K562 (cell line): ENCODE measurements around the gene MYH15. TPM values are rescaled to one million over a fixed set of nuclear protein-coding genes. Genes with fewer than 3 reads are reported as not detected.

Source experiments
- ATAC-seq: fragments of 200-7000 bp; cut with Tn5 transposase; 3 replicates; pipeline ENCODE4 v1.9.1; 2020; ENCODE audit warnings: moderate library complexity
- BruUV-seq: library from RNA; stranded (reverse); fragments of 400-500 nt; replicated peaks from 2 replicates; lab custom pipeline; 2021; lab: Mats Ljungman, UMichigan
- CTCF ChIA-PET: fragments of 300-600 bp; formaldehyde crosslinking; extraction: SDS; loops from one replicate; lab custom pipeline; 2021; ENCODE audit warnings: low intra/inter-chr PET ratio; lab: Yijun Ruan, JAX
- POLR2A ChIA-PET: fragments of 300-600, 350-650 bp; sonication (Branson Sonifier 250); formaldehyde crosslinking; extraction: SDS; loops from one replicate; lab custom pipeline; 2021; ENCODE audit warnings: antibody characterized with exemption, inconsistent platforms; lab: Yijun Ruan, JAX
- DNase-seq, 4 experiments: peaks; one replicate each; pipeline versions ENCODE4 v3.0.0 to v3.0.0-alpha.2; 2011 to 2018; ENCODE audit warnings: low spot score in 3 of 4, mixed read lengths in 3 of 4; ENCODE audit errors: extremely low read depth in 1 of 4
- FAIRE-seq: peaks from 2 replicates; lab custom pipeline; 2011; peaks lifted over from hg19 to GRCh38; lab: Jason Lieb, UNC
- H2AFZ ChIP-seq: 2 replicates; pipeline ENCODE4 v1.6.0; 2011; ENCODE audit warnings: low read depth, low read length, control low read depth, inconsistent platforms
- H3K27ac ChIP-seq: fragments of 200-600 bp; 3 replicates; pipeline ENCODE4 v1.8.0; 2011; ENCODE audit warnings: low read depth, mild to moderate bottlenecking, control low read depth, inconsistent platforms, low read length, moderate library complexity, mixed read lengths; ENCODE audit errors: extremely low read depth
- H3K27me3 ChIP-seq, 2 experiments: fragments of 300-600 bp in 1 of 2; 2 replicates in 1 of 2; 3 replicates in 1 of 2; pipeline versions ENCODE4 v1.6.0 to v1.8.0; 2011; ENCODE audit warnings: inconsistent platforms in 2 of 2, low read length in 2 of 2, mild to moderate bottlenecking in 1 of 2, mixed read lengths in 1 of 2, moderate library complexity in 1 of 2; ENCODE audit not compliant: control insufficient read depth in 2 of 2, insufficient read depth in 2 of 2
- H3K36me3 ChIP-seq: fragments of 300-600 bp; 3 replicates; pipeline ENCODE4 v1.8.0; 2011; ENCODE audit warnings: mild to moderate bottlenecking, low read length, inconsistent platforms; ENCODE audit not compliant: control insufficient read depth, insufficient read depth
- H3K4me1 ChIP-seq, 2 experiments: fragments of 200-600 bp in 1 of 2; replicated peaks in 1 of 2; 2 replicates in 1 of 2; 3 replicates in 1 of 2; pipeline versions ENCODE4 v1.5.1 to v1.8.0; 2011; ENCODE audit warnings: inconsistent platforms in 2 of 2, low read length in 2 of 2, mild to moderate bottlenecking in 1 of 2, mixed read lengths in 1 of 2, moderate library complexity in 1 of 2; ENCODE audit not compliant: control insufficient read depth in 2 of 2, insufficient read depth in 2 of 2
- H3K4me2 ChIP-seq: 2 replicates; pipeline ENCODE4 v1.6.1; 2011; ENCODE audit warnings: low read length, control low read depth, inconsistent platforms, mixed read lengths; ENCODE audit not compliant: insufficient read depth
- H3K4me3 ChIP-seq: fragments of 200-600 bp; sonication (generic), shearing (Covaris generic); 2 replicates; pipeline ENCODE4 v1.5.1; 2016; ENCODE audit warnings: control low read depth, inconsistent platforms
- H3K79me2 ChIP-seq: fragments of 200-600 bp; 3 replicates; pipeline ENCODE4 v1.8.0; 2011; ENCODE audit warnings: low read length, inconsistent platforms; ENCODE audit not compliant: control insufficient read depth, insufficient read depth
- H3K9ac ChIP-seq, 2 experiments: 2 replicates each; pipeline versions ENCODE4 v1.6.0 to v1.6.1; 2011; ENCODE audit warnings: low read depth in 2 of 2, low read length in 2 of 2, control low read depth in 1 of 2, inconsistent platforms in 1 of 2, mild to moderate bottlenecking in 1 of 2, mixed read lengths in 1 of 2; ENCODE audit not compliant: insufficient read depth in 1 of 2
- H3K9me1 ChIP-seq: one replicate; pipeline ENCODE4 v1.6.0; 2011; ENCODE audit warnings: inconsistent platforms, mild to moderate bottlenecking, low read length, moderate library complexity; ENCODE audit not compliant: control insufficient read depth, insufficient read depth
- H3K9me3 ChIP-seq: replicated peaks from 2 replicates; pipeline ENCODE4 v1.5.1; 2011; ENCODE audit warnings: low read depth, low read length, inconsistent platforms; ENCODE audit not compliant: control insufficient read depth, insufficient read depth
- H4K20me1 ChIP-seq: replicated peaks from 2 replicates; pipeline ENCODE4 v1.6.1; 2011; ENCODE audit warnings: low read length, inconsistent platforms, mixed read lengths; ENCODE audit not compliant: control insufficient read depth, insufficient read depth
- ATF1 ChIP-seq, 2 experiments: fragments of 450-650 bp in 1 of 2; IDR thresholded peaks; 2 replicates each; pipeline ENCODE4 v1.6.1; 2016; ENCODE audit warnings: missing compliant biosample characterization in 1 of 2, missing genetic modification characterization in 1 of 2
- BRD4 ChIP-seq: fragments of 200-600 bp; sonication (generic); IDR thresholded peaks from 2 replicates; pipeline ENCODE4 v1.6.1; 2017; ENCODE audit warnings: inconsistent platforms
- C11orf30 ChIP-seq: fragments of 450-650 bp; IDR thresholded peaks from 2 replicates; pipeline ENCODE4 v1.6.1; 2016; ENCODE audit warnings: low read depth, mild to moderate bottlenecking
- CCAR2 ChIP-seq: fragments of 200-400 bp; formaldehyde crosslinking; IDR thresholded peaks from 2 replicates; pipeline ENCODE4 v1.6.1; 2017; ENCODE audit warnings: mild to moderate bottlenecking, low read depth, low read length
- CREM ChIP-seq: IDR thresholded peaks from 2 replicates; pipeline ENCODE4 v1.6.1; 2014; ENCODE audit warnings: antibody characterized with exemption, low read depth
- ERF ChIP-seq: fragments of 450-650 bp; formaldehyde crosslinking; IDR thresholded peaks from 2 replicates; pipeline ENCODE4 v1.4.0; 2020; ENCODE audit warnings: mild to moderate bottlenecking, mixed read lengths
- LARP7 ChIP-seq: fragments of 450-650 bp; IDR thresholded peaks from 2 replicates; pipeline ENCODE4 v1.6.1; 2016
- MAFK ChIP-seq: IDR thresholded peaks from 2 replicates; pipeline ENCODE4 v1.6.1; 2011; ENCODE audit warnings: low read length, improper control_type of control experiment
- MEIS2 ChIP-seq: fragments of 450-650 bp; IDR thresholded peaks from 2 replicates; pipeline ENCODE4 v1.6.1; 2014; ENCODE audit warnings: mild to moderate bottlenecking; ENCODE audit not compliant: partially characterized antibody
- NFE2 ChIP-seq: IDR thresholded peaks from 2 replicates; pipeline ENCODE4 v1.6.1; 2014; ENCODE audit warnings: antibody characterized with exemption, low read depth
- NRF1 ChIP-seq, 2 experiments: fragments of 450-650 bp; IDR thresholded peaks in 1 of 2; conservative IDR thresholded peaks in 1 of 2; 2 replicates each; pipeline ENCODE4 v1.6.1; 2014; ENCODE audit warnings: mild to moderate bottlenecking in 2 of 2
- POLR3A ChIP-seq: IDR thresholded peaks from 2 replicates; pipeline ENCODE4 v1.6.1; 2011; ENCODE audit warnings: borderline replicate concordance, mild to moderate bottlenecking, moderate library complexity; ENCODE audit not compliant: insufficient read length, insufficient read depth; ENCODE audit errors: extremely low read depth
- SIN3A ChIP-seq, 2 experiments: fragments of 150-350 bp in 1 of 2; IDR thresholded peaks; 2 replicates each; pipeline ENCODE4 v1.6.1; 2011 to 2016; ENCODE audit warnings: borderline replicate concordance in 2 of 2, low read depth in 2 of 2, low read length in 2 of 2, mild to moderate bottlenecking in 2 of 2, moderate library complexity in 2 of 2; ENCODE audit not compliant: control insufficient read depth in 1 of 2
- WHSC1 ChIP-seq: IDR thresholded peaks from one replicate; pipeline ENCODE4 v1.6.1; 2012; ENCODE audit warnings: low read length, control low read depth, inconsistent platforms
- ZNF586 ChIP-seq: fragments of 450-650 bp; formaldehyde crosslinking; conservative IDR thresholded peaks from 2 replicates; pipeline ENCODE4 v1.4.0; 2020; ENCODE audit warnings: mild to moderate bottlenecking, moderate library complexity
- WGBS: fragments of 100-300 bp; shearing (Covaris generic); methylation state at CpG from one replicate; pipeline ENCODE4 v1.1.6; 2016; ENCODE audit warnings: low coverage, mixed read lengths; ENCODE audit not compliant: insufficient coverage; ENCODE audit errors: missing lambda C conversion rate; 5-methylcytosine and 5-hydroxymethylcytosine counted together
- in situ Hi-C: fragments of 300-500 bp; cut with MboI; formaldehyde crosslinking; loops from 4 replicates; pipeline ENCODE4 v1.15.0; 2018; ENCODE audit warnings: inconsistent platforms, mixed read lengths
- intact Hi-C: fragments of 100-400 bp; cut with micrococcal nuclease; formaldehyde crosslinking; loops from 2 replicates; pipeline ENCODE4 v1.14.2; 2022
- polyA plus RNA-seq, 8 experiments: library from polyadenylated mRNA; depleted of rRNA in 4 of 8; stranded (reverse) in 5 of 8; unstranded in 3 of 8; fragments of >200 nt; fragmentation: Nextera tagmentation in 2 of 8; fragmentation: Illumina TruSeq in 1 of 8; extraction: Ambion mirVana in 2 of 8; extraction: Trizol in 1 of 8; gene quantifications; 2 replicates each; pipeline versions ENCODE4 v1.2.1 to v1.2.3, GENCODE V29; 2011 to 2014; ENCODE audit warnings: inconsistent platforms in 1 of 8, missing spikeins in 1 of 8
- total RNA-seq, 7 experiments: library from RNA; depleted of rRNA in 6 of 7; stranded (reverse); fragments of >200 nt in 6 of 7; fragmentation: Illumina TruSeq in 2 of 7; extraction: Trizol in 2 of 7; gene quantifications; 2 replicates each; pipeline versions ENCODE4 v1.2.1 to v1.2.3, GENCODE V29; 2011 to 2021; ENCODE audit warnings: low replicate concordance in 1 of 7
- TF ChIP-seq, protein P1 (sequence below): fragments of 450-650 bp; IDR thresholded peaks from 2 replicates; pipeline ENCODE4 v1.6.1; 2016
- TF ChIP-seq, protein P2 (sequence below), 2 experiments: IDR thresholded peaks in 1 of 2; conservative IDR thresholded peaks in 1 of 2; 2 replicates each; pipeline ENCODE4 v1.6.1; 2016; ENCODE audit warnings: low read depth in 2 of 2, mild to moderate bottlenecking in 1 of 2, missing compliant biosample characterization in 1 of 2, missing genetic modification characterization in 1 of 2, moderate library complexity in 1 of 2
- TF ChIP-seq, protein P3 (sequence below): fragments of 250-450 bp; sonication (Bioruptor Pico); IDR thresholded peaks from 2 replicates; pipeline ENCODE4 v1.8.0; 2021; ENCODE audit warnings: moderate library complexity, mild to moderate bottlenecking, inconsistent platforms

The MYH15 gene
- total and polyA plus RNA-seq, 9 of the 15 experiments (the other 6 are each of a cell fraction or from before 2014, with no cell fraction given), result 0.03 to 0.29 (median 0.12) TPM

DNA sequence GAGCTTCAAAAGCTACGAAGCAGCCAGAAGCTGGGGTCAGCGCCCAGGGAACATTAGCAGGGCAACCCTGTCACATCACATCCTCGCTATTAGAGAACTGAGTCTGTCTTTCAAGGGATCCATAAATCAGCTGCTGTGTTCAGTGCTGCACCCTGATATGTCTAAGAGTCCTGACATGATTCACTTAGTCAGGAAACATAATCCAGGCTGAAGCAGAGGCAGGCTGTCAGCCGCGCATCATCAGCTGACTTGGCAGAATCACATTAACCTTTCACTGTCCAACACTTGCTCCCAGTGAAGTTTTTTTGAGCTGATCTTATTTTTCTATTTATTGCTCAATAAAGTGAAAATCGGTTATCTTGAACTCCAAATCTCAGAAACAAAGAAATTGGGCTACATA is 23.5 kb downstream of the MYH15 start:
- H3K4me2 ChIP-seq, result no peak overlapping the region
- peaks cover 0 to 3% of the 10 kb centered on the region in 2 experiments; a peak in 1 of 5 replicates for H3K27me3 ChIP-seq
- in situ Hi-C loops (loop anchor here (25.0 kb wide), 1 partner anchor 425 kb away; no protein-coding TSS in a partner anchor), intact Hi-C loops (loop anchor here (5.0 to 10.0 kb wide), 3 partner anchors 120 to 1252 kb away; no protein-coding TSS in a partner anchor)
- H3K79me2 ChIP-seq, result no peaks in the 10 kb centered on the region
- no peaks in the 10 kb centered on the region for H3K9me3 ChIP-seq
- H3K4me1 ChIP-seq, result no peaks in the 10 kb centered on the region; a peak in 1 of 5 replicates
- CTCF ChIA-PET, result no interaction called here
- DNase-seq (peak in 1 of 4 experiments; percentile 15), ATAC-seq (peak; percentile 63), FAIRE-seq (peak; percentile 46)
- WGBS, result 2% methylated on average over 6 of the region's 6 CpGs
- BruUV-seq, result no TSS peak
- no peak overlapping the region for H3K4me3 ChIP-seq
- no peak overlapping the region for H3K9ac ChIP-seq
- H3K36me3 ChIP-seq, result no peaks in the 10 kb centered on the region
- H3K27ac ChIP-seq, result no peak overlapping the region
- no peaks in the 10 kb centered on the region for H4K20me1 ChIP-seq
- POLR2A ChIA-PET, result interaction anchor here (1.6 kb wide), 1 partner anchor 9 kb away, joined by 4 read pairs; no protein-coding TSS in a partner anchor
- no peaks in the 10 kb centered on the region for H3K9me1 ChIP-seq
- no peak overlapping the region for H2AFZ ChIP-seq
- TF ChIP-seq ATF1 (CRISPR knock-in tag; IDR thresholded peaks at IDR 0.05) (no peak), ATF1 (tag; IDR thresholded peaks at IDR 0.05) (peak; percentile 45), NFE2 (peak; percentile 53), POLR3A (no peak), LARP7 (no peak), SIN3A (IDR thresholded peaks at IDR 0.05; ENCODE audit: borderline replicate concordance in 2 of 2, control insufficient read depth in 1 of 2, low read depth in 2 of 2, low read length in 2 of 2) (no peak), CCAR2 (no peak), MAFK (peak; percentile 57), CREM (0 out of 2 replicates have a peak, but pooled peaks have one; percentile 13), ERF (CRISPR knock-in tag) (no peak), NRF1 (conservative IDR thresholded peaks at IDR 0.05 in 1 of 2, IDR thresholded peaks at IDR 0.05 in 1 of 2) (peak in 1 of 2 experiments; percentile 37; a peak in 2 of 4 replicates), WHSC1 (no peak), ZNF586 (CRISPR knock-in tag) (no peak), C11orf30 (peak; percentile 72; the same call in 1 of the 2 replicates), BRD4 (no peak), MEIS2 (peak; percentile 90)
- TF ChIP-seq, protein P1, sequence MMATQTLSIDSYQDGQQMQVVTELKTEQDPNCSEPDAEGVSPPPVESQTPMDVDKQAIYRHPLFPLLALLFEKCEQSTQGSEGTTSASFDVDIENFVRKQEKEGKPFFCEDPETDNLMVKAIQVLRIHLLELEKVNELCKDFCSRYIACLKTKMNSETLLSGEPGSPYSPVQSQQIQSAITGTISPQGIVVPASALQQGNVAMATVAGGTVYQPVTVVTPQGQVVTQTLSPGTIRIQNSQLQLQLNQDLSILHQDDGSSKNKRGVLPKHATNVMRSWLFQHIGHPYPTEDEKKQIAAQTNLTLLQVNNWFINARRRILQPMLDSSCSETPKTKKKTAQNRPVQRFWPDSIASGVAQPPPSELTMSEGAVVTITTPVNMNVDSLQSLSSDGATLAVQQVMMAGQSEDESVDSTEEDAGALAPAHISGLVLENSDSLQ, result peak; percentile 75
- TF ChIP-seq, protein P2, sequence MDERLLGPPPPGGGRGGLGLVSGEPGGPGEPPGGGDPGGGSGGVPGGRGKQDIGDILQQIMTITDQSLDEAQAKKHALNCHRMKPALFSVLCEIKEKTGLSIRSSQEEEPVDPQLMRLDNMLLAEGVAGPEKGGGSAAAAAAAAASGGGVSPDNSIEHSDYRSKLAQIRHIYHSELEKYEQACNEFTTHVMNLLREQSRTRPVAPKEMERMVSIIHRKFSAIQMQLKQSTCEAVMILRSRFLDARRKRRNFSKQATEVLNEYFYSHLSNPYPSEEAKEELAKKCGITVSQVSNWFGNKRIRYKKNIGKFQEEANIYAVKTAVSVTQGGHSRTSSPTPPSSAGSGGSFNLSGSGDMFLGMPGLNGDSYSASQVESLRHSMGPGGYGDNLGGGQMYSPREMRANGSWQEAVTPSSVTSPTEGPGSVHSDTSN (CRISPR knock-in tag; IDR thresholded peaks at IDR 0.05; ENCODE audit: low read depth), result no peak
- TF ChIP-seq, protein P2 (tag; conservative IDR thresholded peaks at IDR 0.05; ENCODE audit: low read depth), result peak; percentile 96
- TF ChIP-seq, protein P3, sequence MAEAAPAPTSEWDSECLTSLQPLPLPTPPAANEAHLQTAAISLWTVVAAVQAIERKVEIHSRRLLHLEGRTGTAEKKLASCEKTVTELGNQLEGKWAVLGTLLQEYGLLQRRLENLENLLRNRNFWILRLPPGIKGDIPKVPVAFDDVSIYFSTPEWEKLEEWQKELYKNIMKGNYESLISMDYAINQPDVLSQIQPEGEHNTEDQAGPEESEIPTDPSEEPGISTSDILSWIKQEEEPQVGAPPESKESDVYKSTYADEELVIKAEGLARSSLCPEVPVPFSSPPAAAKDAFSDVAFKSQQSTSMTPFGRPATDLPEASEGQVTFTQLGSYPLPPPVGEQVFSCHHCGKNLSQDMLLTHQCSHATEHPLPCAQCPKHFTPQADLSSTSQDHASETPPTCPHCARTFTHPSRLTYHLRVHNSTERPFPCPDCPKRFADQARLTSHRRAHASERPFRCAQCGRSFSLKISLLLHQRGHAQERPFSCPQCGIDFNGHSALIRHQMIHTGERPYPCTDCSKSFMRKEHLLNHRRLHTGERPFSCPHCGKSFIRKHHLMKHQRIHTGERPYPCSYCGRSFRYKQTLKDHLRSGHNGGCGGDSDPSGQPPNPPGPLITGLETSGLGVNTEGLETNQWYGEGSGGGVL, result no peak
